Measurements from ENCODE around the gene ATG2A.

Gene ATG2A

GRCh38 chr11:64865286-64866172 lies 51.5 kb downstream of the ATG2A start:
- TF ChIP-seq CTCF (conservative IDR thresholded peaks at IDR 0.05), result no peak

DNA sequence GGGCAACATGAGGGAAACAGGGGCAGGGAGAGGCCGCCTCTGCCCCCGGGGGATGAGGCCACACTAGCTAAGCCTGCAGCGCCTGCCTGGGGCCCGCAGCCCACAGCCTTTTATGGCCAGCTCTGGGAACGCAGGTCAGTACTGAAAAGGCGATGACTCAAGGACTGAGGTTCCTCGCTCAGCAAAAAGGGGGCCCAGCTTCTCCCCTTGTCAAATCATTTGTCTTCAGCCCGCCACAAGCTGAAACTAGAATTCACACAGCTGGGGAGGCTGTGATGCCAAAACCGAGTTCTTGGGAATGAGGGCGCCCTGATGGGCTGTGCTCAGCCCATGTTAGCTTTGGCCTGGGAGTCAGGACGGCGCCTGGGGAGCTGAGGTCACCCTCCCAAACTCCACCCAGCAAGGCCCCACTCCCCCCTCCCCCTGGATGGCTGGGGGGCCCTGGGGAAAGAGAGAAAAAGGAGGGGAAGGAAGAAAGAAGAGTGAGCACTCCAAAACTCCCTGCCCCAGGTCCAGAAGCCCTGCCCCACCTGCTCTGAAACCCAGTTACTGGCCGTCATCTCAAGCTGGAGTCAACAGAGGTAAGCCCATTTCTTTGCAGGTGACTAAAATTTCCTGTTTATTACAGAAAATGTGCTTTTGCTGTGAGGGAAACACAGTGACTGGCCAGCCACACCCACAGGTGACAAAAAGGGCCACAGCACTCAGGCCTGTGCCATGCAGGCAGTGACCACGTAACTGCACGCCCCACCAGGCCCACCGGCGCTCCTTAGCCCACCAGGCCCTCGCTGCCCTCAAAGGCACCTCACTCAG lies 52.3 kb downstream of the ATG2A start:
- TF ChIP-seq CTCF (conservative IDR thresholded peaks at IDR 0.05), result no peak
- H3K27ac ChIP-seq, result no peak overlapping the region; the same call in 1 of the 2 replicates

More at GRCh38 chr11:64865286-64866172, 51.5 kb downstream of the ATG2A start:
- H3K27ac ChIP-seq, result no peak overlapping the region

- TF ChIP-seq CTCF (conservative IDR thresholded peaks at IDR 0.05), result no peak
- H3K27ac ChIP-seq, result no peak overlapping the region; the same call in 1 of the 2 replicates
Measured at GRCh38 chr11:64864135-64864472, 52.9 kb downstream of the ATG2A start.

- no peak for TF ChIP-seq CTCF (conservative IDR thresholded peaks at IDR 0.05)
- no peak overlapping the region; the same call in 1 of the 2 replicates for H3K27ac ChIP-seq
Measured at GRCh38 chr11:64863391-64864060, 53.5 kb downstream of the ATG2A start.

DNA sequence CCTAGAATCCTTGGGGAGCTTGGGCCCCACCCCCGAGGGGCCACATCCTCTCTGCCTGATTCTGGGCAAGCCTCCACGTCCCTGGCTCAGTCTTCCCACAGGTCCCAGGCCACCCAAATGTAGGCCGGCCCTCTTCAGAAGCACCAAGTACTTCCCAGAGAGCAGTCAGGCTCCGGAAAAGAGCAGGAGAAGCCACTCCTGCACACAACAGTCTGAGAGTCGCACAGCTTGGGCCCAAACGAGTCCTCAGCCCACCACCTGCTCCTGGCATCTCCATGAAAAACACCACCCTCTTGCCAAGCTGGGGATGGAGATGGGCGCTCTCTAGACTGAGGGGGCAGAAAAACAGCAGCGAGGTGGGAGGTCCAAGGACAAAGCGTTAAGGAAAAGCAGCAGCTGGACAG lies 54.0 kb downstream of the ATG2A start:
- no peak for TF ChIP-seq CTCF (conservative IDR thresholded peaks at IDR 0.05)
- H3K27ac ChIP-seq, result no peak overlapping the region; the same call in 1 of the 2 replicates

DNA sequence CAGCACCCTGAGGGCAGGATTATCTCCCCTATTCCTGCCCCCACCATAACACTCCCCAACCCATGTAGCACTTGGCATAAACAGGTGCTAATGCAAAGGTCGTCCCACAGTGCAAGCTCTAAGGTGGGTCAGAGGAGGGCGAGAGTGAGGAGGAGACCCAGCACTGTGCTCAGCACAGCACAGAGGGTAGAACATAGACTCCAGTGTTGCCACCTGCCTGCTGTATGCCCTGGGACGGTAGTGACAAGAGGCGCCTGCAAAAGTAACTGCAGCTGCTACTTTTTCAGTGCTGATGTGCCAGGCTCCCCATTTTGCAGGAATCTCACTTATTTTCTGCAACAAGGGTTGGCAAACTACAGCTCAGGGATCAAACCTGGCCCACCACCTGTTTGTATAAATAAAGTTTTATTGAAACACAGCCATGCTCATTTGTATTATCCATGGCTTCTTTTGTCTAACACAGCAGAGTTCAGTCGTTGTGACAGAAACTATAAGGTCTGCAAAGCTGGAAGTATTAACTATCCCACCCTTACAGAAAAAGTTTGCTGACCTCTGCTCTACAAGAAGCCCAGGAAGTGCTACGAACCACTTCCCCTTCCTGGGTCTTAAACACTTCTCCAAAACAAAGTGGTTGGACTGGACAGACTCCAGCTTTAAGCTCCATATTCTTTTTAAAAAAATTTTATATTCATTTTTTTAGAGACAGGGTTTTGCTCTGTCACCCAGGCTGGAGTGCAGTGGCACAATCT lies 55.6 kb downstream of the ATG2A start:
- H3K27ac ChIP-seq, result no peak overlapping the region
- no peak for TF ChIP-seq CTCF (conservative IDR thresholded peaks at IDR 0.05)

Data from VCaP (cell line).